Left ventricle myocardium superior (tissue), 1 donor: ENCODE results near the gene EVA1C. TPM values are rescaled to one million over a fixed set of nuclear protein-coding genes. Genes with fewer than 3 reads are reported as not detected.
"Not testable (repeated sequence)": the region's sequence is repeated elsewhere in the genome, so short reads cannot be mapped to it uniquely, and the experiment has no call there.

Experiments used
- ATAC-seq: fragments of 200-7000 bp; cut with Tn5 transposase; one replicate; pipeline ENCODE4 v1.9.1; 2020; ENCODE audit warnings: mild to moderate bottlenecking, moderate library complexity
- DNase-seq: peaks from one replicate; pipeline ENCODE4 v3.0.0-alpha.2; 2020
- intact Hi-C: fragments of 100-400 bp; cut with micrococcal nuclease; formaldehyde crosslinking; loops from one replicate; pipeline ENCODE4 v1.11.0; 2022
- total RNA-seq: library from RNA; stranded (reverse); fragmentation: NEBNext Ultra II Directional; extraction: Animal tissue kit (Norgen Biotek cat#: 25700); gene quantifications from one replicate; pipeline ENCODE4 v1.2.1, GENCODE V29; 2021
- donor health status: DM: no; HTN: yes; CAD: no; lungs with severe emphysema.

Gene EVA1C
- total RNA-seq, 1 donor from 2014 or later: 13.6 TPM

DNA sequence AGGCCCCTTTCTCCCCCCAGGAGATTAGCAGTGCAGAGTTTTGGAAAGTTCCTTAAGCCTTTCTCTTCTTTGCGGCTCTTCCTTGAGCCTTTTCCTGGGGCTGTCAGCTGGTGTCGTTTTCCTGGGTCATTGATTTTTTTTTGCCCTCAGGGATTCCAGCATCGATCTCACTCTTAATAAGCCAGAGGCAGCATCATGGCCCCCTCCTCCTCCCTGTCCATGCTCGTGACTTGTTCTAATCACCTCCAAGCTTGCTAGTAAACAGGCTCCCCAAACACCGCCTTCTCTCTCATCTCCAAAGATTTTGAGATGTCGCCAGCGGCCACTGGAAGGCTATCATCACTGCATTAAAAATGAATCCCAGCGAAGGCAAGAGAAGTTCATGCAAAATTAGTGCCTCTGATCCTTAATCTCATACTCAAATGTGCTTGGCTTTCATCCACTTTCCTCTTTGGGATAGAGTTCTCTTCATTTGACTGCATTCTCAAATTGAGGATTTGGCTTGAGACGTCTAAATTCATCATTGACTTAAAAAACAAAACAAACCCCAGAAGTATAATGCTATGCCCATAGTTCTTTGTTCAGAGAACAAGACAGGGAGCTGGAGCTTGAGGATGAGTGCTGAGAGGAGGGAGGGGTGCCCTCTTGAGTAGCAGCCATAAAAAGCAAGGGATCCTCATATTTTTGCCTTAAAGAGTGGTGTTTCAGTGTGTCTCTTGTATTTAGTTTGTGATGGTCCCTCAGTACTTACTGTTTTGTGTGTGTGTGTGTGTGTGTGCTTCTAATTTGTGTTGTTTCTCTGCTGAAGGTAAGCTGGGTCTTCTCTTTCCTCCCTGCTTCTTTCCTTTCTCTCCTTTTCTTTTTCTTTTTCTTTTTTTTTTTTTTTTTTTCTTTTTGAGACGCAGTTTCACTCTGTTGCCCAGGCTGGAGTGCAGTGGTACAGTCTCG lies 3.2 kb downstream of the EVA1C start:
- DNase-seq (no peak), ATAC-seq (no peak)
- intact Hi-C loops: no loop called here

DNA sequence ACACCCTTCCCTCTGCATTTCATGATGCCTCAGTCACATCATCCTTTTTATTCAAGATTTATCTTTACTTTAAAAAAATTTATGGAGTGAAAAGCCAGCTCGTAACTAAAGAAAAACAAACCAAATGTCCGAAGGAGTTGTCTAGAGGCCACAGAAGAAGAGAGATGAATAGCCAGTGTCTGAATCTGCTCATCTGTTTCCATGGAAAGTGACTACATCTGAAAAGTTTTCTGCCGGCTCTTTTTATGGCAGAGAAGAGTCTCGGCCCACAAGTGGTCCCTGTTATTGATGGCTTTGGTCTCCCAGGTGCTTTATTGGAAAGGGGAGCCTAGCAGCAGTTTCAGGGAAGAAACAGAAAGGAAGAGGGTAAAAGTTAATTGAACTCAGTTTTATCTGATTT lies 5.6 kb downstream of the EVA1C start:
- no peak for ATAC-seq
- intact Hi-C loops: no loop called here
- DNase-seq: no peak

DNA sequence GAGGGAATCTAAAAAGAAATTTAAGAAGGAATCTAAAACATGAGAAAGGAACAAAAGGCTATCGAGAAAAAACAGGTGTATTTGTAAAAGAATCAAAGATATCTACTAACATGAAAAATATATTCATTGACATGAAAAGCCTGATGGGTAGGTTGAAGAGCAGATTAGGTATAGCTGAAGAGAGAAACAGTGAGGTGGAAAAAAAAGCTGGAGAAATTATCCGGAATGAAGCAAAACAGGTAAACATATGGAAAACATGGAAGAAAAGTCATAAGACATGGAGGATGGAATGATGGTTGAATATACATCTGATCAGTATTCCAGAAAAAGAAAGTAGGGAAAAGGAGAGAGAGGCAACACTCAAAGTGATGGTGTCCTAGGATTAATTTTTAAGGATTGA lies 9.6 kb downstream of the EVA1C start:
- DNase-seq: no peak
- no peak for ATAC-seq
- intact Hi-C loops: no loop called here

DNA sequence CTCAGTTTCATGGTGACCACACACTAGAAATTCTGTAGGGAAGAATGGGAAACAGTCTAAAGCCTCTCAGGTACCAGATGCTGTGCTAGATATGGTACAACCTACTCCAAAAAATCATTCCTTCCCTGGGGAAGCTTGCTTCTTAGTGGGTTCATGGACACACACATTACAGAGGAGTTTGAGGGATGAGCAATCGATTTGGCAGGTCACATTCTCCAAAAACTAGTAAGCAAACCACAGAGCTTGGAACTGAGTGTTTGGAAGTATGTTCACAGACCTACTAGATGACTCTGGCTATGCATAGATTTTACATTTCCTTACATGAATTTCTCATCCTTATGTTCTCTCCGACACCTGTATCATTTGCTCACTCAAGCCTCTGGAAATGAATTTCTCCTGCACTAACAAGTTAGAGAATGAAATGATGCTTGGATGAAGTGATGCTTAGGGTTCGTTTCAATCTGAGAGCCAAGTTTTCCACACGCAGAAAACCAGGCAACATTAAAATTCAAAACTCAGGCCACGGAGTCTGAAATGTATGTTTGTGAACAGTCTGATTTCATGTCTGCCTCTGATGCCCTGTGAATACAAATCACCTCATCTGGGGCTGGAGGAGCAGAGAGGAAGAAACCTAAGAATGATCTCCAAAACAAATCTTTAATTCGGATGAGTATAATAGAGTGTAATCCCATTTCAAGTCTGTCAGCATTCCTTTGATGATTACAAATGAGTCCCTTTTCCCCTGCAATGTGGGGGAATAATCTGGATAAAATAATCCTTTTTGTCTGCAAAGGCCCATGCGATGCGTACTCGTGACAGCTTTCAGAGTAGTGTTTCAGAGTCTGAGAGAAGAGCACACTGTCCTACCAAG lies 11.0 kb downstream of the EVA1C start:
- ATAC-seq (no peak), DNase-seq (no peak)
- intact Hi-C loops: no loop called here

DNA sequence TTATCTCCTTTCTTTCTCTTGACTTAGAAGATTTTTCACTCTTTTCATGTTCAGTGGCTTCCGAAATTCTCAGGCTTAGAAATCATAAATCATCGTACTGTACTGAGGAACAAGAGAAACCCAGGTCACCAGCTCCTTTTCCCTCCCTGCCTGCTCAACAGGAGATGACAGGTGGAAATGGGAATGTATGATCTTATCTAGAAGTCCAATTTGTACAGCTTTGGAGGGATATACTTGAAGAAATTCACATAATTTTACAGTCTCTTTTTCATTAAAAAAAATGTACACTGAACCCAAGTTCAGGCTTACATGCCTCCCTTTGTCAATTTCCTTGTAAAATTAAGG lies 11.7 kb downstream of the EVA1C start:
- ATAC-seq (no peak), DNase-seq (no peak)
- intact Hi-C loops: no loop called here

DNA sequence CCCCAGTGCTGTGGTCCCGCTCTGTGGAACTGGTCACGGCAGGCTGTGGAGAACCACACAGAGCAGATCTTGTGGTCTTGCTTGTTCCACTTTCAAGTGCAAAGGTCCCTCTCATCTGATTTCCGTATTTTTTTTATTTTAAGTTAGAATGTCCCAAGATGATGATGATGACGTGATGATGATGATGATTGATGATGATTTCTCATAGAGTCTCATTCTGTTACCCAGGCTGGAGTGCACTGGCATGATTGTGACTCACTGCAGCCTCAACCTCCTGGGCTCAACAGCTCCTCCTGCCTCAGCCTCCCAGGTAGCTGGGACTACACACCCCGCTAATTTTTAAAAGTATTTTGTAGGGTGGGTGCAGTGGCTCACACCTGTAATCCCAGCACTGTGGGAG lies 12.2 kb downstream of the EVA1C start:
- no peak for ATAC-seq
- no peak for DNase-seq
- intact Hi-C loops: no loop called here

DNA sequence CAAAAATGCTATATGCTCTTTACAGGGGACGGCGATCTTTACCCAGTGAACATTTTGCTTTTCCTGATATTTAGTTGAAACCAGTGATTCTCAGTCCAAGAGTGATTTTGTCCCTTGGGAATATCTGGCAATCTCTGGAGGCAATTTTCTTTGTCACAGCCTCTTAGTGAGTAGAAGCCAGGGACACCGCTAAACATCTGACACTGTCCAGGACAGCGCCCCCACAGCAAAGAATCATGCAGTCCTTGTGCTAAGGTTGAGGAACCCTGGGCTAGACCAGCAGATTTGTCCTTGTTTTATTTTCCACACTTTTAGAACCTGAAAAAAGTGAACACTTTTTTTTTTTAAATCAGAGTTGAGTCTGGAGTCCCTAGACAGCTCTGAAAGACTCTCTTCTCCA lies 13.1 kb downstream of the EVA1C start:
- DNase-seq: no peak
- peak; percentile 37 for ATAC-seq
- intact Hi-C loops: no loop called here

DNA sequence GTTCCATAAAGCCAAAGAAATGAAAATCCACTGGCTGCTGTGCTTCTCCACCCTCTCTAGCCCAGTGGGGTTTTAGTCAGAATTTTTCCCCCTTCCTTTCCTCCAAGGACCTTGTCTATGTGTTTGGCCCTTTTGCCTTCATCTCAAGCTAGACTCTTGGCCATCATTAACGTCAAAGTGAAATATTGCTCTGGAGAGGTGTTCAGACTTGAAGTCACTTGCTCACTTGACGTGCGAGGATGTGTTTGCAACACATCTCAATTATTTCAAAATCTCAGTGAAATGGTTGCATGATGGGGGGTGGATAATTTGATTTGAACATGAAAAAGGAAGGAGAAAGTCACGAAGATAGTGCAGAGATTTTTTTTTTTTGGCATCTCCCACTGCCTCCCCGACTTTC lies 13.6 kb downstream of the EVA1C start:
- intact Hi-C loops: no loop called here
- DNase-seq (no peak), ATAC-seq (no peak)

DNA sequence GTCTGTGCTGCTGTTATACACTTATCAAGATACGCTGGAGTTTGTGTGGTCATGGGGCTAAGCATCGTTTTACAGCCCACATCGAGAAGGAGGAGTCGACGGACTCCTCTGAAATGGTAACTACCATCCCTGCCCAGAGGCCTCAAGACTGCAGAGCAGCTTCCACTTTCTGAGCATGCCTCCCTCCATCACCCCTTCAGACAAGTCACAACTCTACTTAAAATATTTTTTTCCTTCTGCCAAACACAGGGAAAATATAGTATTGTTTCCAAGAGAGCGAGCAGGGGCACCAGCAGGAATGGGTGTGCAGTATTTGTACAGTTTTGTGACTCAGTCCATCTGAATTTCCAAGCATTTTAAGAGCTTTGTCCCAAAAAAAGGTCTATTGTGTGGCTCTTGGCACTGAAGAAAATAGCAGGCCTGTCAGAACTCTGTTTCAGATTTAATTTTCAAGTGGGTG lies 14.1 kb downstream of the EVA1C start:
- ATAC-seq (peak; percentile 32), DNase-seq (no peak)
- intact Hi-C loops: no loop called here

DNA sequence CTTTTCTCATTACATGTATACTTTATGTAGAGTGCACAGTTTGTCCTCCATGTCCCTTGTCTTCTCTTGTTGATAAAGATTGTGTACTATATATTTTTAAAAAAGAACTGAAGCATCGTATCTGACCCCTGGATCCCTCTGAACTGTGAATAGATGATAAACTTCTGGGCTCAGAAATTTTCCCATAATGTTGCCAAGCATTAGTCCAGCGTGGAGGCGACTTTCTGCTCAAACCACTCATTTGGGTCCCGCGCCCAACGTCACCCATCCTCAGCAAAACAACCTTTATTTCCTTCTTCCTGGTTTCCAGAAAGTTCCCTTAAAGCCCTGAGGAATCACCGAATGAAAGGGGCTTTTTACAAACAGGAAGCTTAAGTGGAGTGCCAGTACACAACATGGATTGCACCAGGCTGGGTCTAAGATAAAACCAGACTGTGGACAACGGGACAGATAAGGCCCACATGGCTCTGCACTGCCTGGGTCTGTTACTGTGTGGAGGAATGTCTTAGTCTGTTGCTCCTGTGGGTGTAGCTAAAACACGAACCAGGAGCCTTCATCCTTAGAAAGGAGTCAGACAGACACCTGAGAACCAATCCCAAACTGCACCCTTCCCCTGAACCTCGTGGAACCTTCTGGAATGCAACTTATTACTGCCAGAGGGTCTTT lies 15.6 kb downstream of the EVA1C start:
- intact Hi-C loops: no loop called here
- DNase-seq (no peak), ATAC-seq (peak; percentile 36)

DNA sequence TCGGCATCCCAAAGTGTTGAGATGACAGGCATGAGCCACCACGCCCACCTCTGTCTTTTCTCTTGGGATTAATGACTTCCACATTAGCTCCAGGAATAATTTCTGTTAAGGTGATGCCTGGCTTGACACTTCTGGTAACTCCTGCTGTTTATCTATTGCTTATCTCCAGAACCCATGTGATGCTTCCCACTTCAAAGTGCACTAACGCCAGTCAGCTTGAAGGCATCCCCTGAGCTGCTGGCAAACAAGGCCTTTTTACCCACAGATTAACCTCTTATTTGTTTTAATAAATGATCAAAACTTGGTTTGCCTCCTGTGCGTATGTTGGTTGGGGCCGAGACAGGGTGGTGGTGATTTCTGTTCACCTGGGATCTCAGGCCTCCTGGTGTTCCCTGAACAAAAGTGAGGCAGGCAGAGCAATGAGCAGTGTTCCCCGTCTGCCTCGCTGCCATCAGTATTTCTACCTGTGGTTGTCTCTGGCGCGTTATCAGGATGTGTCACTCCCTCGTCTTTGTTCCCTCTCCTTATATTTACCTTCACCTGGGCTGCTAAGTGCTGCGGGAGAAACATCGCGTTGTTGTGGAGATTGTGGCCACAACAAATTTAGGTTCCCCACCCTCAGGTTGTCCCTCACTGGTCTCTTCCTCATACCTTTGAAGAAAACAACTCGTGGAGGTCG lies 20.6 kb downstream of the EVA1C start:
- DNase-seq, ATAC-seq, intact Hi-C loops: not testable (repeated sequence)

DNA sequence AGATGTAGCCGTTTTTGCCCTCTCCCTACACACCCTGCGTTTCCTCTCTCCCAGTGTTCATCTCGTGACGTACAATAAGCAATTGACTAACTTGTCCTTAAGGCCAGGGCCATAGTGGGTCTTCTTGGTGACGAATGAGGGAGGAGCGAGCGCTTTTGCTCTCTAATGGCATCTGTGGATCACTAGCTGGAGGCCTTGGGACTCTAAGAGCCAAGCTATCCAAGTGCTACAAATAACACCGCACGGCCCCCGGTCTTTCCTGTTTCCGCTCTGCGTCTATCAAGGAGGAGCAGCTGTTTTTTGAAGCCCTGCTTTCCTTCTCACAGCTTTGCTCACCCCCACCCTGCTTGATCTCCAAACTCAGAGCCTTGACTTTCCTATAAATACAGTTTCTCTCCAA lies 25.2 kb downstream of the EVA1C start:
- ATAC-seq: no peak
- intact Hi-C loops: no loop called here
- DNase-seq: no peak

DNA sequence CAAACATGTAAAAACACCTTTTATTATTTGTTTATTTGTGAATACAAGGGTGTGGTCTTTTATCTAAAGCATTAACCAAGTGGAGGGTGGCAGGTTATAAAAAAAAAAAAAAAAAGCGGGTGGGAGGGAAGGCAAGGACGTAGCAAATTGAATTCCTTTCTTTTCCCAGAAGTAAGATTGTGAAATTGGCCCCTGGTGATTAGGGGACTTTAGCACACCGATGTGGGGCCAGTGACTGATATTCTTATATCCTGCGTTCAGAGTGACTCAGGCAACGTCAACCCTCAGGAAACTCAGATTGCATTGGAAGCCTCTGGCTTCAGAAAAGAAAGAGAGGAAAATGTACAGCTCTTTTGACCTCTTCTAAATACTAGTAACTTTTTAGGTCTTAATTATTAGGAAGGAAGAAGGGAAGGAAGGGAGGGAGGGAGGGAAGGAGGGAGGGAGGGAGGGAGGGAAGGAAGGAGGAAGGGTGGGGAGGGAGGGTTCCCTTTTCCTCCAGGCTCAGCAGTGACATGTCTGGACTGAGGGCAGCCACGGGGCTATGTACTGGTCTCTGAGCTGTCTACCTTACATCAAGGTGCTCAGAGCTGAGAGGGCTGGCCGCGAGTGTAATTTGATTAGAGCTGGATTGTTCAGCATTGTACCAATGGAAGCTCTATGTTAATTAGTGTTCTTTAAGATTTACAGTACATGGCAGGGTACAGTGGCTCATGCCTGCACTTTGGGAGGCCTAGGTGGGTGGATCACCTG lies 30.2 kb downstream of the EVA1C start:
- ATAC-seq: no peak
- no peak for DNase-seq
- intact Hi-C loops: no loop called here

DNA sequence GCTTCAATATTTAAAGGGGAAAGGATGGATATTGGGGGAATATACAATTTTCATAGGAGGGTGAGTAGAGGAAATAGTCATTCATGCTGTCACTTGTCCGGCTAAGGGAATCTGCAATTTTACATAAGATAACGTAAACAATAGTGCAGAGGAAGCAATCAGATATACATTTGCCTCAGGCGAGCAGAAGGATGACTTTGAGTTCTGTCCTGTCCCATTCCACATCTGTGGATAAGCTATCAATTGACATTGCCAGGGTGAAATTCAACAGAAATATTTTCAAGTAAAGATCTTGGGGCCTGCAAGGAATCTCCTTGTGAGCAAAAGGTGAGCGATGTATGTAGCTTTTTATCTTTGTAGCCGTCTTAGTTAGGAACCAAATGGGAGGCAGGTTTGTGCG lies 32.6 kb downstream of the EVA1C start:
- ATAC-seq: no peak
- no peak for DNase-seq
- intact Hi-C loops: no loop called here

DNA sequence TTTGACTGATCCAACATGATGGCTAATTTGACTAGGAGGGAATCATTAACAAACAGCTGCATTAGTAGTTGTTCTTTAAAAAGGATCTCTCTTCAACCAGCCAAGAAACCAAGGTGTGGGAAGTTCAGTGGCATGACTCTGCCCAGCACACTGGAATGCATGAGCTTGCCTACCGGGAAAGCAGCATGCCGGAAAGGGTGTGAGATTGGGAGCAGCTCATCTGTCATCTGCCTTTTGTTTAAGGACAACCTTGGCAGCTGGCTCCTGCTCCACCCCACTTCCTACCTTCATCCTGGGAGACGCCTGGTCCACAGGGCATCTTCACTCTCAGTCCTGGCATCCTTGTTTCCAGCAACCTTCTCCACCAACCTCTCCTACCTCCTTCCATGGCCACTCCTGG lies 33.9 kb downstream of the EVA1C start:
- DNase-seq, intact Hi-C loops: not testable (repeated sequence)
- ATAC-seq: peak; percentile 65

DNA sequence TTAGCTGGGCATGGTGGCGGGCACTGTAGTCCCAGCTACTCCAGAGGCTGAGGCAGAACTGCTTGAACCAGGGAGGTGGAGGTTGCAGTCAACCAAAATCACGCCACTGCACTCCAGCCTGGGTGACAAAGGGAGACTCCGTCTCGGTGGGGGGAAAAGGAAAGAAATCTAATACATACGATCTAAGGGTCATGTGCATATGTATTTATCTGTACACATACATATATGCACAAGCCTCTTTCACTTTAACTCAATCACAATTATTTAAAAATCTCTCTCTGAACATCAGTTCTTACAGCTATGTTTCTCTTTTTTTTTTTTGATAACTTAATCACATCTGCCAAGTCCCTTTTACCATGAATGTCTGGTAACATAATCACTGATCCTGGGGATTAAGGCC lies 34.7 kb downstream of the EVA1C start:
- ATAC-seq: no peak
- intact Hi-C loops: no loop called here
- DNase-seq: no peak

DNA sequence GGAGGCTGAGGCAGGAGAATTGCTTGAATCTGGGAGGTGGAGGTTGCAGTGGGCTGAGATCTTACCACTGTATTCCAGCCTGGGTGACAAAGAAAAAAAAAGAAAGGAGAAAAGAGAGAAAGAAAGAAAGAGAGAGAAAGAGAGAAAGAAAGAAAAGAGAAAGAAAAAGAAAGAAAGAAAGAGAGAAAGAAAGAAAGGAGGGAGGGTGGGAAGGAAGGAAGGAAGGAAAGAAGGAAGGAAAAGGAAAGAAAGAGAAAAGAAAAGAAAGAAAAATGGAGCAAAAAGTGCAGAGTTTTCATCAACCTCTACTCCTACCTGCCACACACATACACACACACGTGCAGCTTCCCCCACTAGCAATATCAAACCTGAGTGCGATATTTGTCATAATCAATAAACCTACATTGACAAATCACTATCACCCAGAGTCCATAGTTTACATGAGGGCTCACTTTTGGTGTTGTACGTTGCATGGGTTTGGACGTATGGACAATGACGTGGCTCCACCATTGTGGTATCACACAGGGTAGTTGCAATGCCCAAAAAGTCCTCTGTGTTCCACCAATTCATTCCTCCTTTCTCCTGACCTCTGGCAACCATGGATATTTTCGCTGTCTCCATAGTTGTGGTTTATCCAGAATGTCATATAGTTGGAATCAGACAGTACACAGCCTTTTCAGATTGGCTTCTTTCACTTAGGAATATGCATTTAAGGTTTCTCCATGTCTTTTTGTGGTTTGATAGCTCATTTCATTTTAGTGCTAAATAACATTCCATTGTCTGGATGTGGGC lies 36.5 kb downstream of the EVA1C start:
- DNase-seq (no peak), ATAC-seq (no peak)
- intact Hi-C loops: no loop called here
